ENCODE results near the gene KDM4B.
"Not testable (repeated sequence)": the region's sequence is repeated elsewhere in the genome, so short reads cannot be mapped to it uniquely, and the experiment has no call there.

The KDM4B gene

DNA sequence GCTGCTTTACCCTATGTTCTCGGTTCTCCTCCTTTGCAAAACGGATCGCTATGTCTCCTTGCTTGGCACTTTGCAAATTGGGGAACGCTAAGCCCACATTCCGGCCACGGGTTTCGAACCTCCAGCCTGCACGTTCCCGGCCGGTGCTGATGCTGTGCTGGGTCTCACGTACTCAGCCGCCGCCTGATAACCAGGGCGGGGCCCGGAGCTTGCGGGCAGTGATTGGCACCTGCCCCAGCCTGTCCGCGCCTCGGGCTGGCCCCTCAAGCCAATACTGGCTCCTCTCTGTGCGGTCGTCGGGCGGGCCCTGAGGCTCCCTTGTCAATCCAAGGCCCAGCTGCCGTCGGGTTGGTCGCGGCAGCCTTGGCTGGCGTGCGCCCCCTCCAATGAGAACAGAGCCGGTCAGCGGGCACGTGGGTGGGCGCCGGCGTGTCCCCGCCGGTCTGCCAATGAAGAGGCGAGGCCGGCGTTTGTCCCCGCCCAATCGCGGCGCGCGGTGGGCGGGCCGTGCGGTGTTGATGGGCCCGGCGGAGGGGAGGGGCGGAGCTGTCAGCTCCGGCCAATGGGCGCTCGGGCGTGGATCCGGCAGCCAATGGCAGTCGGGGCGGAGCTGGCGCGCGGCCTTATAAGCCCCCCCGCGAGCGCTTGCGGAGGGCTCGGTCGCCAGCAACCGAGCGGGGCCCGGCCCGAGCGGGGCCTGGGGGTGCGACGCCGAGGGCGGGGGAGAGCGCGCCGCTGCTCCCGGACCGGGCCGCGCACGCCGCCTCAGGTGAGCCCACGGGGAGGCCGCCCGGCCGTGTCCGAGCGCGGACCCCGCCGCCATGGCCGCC, at the start of gene KDM4B:
TSS of gene KDM4B (plus strand) at position 652 of the 830 bp plus-strand sequence. CDS start 63,778 bp downstream, outside the sequence.
- no peak for TF ChIP-seq ZNF274 (IDR thresholded peaks at IDR 0.05; ENCODE audit: low read depth, low read length)
- peak within 1 kb of the TSS; percentile 61 for H3K4me3 ChIP-seq (ENCODE audit: low read length)

DNA sequence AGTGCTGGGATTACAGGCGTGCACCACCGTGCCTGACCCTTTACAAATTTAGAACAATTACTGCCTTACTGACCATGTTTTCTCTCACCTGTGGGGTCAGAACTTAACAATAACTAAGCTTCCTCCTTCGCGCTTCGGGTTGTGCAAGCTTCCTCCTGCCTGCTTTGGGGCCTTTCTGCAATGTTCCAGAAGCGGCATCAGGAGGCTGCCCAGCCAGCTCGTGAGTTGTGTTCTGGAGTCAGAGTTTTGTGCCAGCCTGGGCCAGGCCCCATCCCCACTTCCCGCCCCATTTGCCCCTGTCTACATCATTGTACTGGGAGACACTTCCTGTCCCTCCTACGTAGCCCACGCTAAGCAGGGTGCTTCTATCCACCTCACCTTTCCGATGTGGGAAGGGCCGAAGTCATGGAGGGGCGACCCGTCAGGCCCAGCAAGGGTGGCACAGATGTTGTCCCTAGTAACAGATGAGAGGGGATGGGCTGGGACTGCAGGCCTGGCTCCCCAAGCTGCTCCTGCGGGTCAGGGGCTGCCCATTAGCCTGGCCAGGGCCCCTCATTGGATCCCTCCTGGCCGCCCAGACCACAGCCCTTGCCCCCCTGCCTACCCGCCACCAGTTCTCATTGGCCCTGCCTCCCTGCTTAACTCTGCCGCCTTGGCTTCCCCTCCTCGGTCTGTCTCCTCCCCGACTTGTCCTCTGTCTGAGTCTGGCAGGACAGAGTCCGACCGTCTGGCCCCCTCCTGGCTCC, 46.2 kb upstream of the KDM4B start:
- TF ChIP-seq ZNF274 (IDR thresholded peaks at IDR 0.05; ENCODE audit: low read depth, low read length) = no peak

DNA sequence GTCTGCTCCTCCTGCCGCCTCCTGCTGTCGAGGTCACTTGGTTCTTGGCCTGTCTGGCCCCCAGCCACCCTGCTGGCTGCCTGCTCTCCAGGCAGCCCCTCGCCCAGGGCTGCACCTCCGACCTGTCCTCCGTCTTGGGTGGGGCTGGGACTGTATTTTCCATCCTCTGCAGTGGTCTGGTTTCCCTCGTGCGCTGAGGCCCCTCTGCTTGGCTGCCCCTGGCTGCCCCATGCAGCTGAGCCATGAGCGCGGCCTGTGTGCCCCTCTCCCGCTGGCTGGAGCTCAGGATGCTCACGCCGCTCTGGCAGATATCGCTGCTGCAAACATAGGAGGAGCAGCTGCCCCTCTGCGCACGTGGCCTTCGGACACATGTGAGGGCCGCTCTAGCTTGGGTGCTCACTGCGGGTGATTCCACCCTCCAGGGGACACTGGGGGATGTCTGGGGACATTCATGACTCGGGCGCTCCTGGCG, 45.6 kb upstream of the KDM4B start:
- TF ChIP-seq ZNF274 (IDR thresholded peaks at IDR 0.05; ENCODE audit: low read depth, low read length) = no peak

More for the DNA sequence above, 46.2 kb upstream of the KDM4B start:
- no peak overlapping the region for H3K4me3 ChIP-seq (ENCODE audit: low read length)

DNA sequence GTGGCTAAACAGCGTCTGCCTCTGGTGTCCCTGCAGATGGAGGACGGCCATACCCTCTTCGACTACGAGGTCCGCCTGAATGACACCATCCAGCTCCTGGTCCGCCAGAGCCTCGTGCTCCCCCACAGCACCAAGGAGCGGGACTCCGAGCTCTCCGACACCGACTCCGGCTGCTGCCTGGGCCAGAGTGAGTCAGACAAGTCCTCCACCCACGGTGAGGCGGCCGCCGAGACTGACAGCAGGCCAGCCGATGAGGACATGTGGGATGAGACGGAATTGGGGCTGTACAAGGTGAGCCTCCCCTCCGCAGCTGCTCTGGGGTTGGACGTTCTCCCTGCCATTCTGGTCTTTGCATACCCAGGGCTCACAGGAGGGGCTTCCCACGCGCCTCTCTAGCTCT, 39.7 kb upstream of the KDM4B start:
- TF ChIP-seq ZNF274 (IDR thresholded peaks at IDR 0.05; ENCODE audit: low read depth, low read length) = no peak

More for the DNA sequence above, 45.6 kb upstream of the KDM4B start:
- H3K4me3 ChIP-seq (ENCODE audit: low read length) = no peak overlapping the region

DNA sequence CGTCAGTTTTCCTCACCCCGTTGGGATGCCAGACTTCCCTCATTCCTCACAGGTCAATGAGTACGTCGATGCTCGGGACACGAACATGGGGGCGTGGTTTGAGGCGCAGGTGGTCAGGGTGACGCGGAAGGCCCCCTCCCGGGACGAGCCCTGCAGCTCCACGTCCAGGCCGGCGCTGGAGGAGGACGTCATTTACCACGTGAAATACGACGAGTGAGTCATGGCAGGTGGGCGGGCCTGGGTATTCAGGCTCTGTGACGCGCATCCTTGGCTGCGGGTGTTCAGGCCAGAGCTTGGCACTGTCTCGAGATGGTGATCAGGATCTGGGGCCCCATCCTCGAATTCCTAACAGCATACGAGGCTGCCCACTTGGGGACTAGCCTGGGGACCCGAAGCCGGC, 38.2 kb upstream of the KDM4B start:
- no peak overlapping the region for H3K4me3 ChIP-seq (ENCODE audit: low read length)
- TF ChIP-seq ZNF274 (IDR thresholded peaks at IDR 0.05; ENCODE audit: low read depth, low read length) = no peak

More for the DNA sequence above, 39.7 kb upstream of the KDM4B start:
- no peak overlapping the region for H3K4me3 ChIP-seq (ENCODE audit: low read length)

DNA sequence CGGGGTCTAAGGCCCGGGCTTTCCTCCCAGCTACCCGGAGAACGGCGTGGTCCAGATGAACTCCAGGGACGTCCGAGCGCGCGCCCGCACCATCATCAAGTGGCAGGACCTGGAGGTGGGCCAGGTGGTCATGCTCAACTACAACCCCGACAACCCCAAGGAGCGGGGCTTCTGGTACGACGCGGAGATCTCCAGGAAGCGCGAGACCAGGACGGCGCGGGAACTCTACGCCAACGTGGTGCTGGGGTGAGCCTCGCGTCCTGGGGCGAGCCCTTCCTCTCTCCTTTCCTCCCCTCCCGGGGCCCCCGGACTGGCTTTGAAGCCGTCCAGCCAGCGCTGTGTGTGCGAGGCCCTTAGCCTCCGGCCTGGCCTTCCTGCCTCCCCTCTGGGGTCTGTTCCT, 36.2 kb upstream of the KDM4B start:
- no peak for TF ChIP-seq ZNF274 (IDR thresholded peaks at IDR 0.05; ENCODE audit: low read depth, low read length)
- no peak overlapping the region for H3K4me3 ChIP-seq (ENCODE audit: low read length)

DNA sequence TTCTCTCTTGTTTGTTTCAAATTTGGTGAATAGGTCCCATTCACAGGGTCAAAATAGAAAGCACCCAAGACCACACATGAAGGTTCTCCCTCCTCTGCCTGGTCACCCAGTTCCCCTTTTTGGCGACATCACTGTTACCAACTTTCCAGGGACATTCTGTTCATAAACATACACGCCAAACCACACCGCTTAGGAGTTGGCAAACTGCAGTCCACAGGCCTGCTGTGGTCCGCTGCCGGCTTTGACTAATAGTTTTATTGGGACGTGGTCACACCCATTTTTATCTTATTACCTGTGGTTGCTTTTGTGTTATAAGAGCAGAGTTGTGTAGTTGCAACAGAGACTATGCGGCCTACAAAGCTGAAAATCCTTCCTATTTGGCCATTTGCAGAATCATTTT, 35.4 kb upstream of the KDM4B start:
- H3K4me3 ChIP-seq (ENCODE audit: low read length) = no peak overlapping the region
- no peak for TF ChIP-seq ZNF274 (IDR thresholded peaks at IDR 0.05; ENCODE audit: low read depth, low read length)

DNA sequence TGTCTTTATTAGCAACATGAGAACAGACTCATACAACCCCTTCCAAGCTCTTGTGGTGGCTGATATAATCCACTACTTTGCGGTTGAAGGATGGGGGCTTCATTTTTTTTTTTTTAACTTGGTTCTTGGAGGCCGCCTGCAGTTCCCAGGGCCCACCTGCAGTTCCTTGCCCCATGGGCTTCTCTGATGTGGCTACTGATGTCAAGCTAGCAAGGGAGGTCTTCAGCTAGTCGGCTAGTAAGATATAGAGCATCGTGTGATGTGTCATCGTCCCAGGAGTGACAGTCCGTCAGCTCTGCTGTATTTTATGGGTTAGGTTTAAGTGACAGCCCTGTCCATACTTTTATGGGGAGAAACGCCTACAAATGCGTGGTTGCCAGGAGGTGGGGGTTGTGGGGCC, 33.5 kb upstream of the KDM4B start:
- TF ChIP-seq ZNF274 (IDR thresholded peaks at IDR 0.05; ENCODE audit: low read depth, low read length) = no peak
- H3K4me3 ChIP-seq (ENCODE audit: low read length) = no peak overlapping the region

DNA sequence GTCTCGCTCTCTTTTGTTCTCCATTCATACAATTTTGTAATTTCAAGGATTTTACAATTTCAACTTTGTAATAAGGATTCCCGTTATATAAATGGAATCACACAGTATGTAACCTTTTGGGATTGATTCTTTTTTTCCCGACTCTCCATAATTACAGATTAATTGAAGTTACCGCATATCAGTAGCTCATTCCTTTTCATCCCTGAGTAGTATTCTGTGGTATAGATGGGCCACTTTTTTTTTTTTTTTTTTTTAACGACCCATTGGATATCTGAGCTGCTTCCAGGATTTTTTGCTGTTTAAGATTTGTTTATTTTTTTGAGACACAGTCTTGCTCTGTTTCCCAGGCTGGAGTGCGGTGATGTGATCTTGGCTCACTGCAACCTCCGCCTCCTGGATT, 31.9 kb upstream of the KDM4B start:
- H3K4me3 ChIP-seq (ENCODE audit: low read length) = no peak overlapping the region
- TF ChIP-seq ZNF274 (IDR thresholded peaks at IDR 0.05; ENCODE audit: low read depth, low read length) = no peak

DNA sequence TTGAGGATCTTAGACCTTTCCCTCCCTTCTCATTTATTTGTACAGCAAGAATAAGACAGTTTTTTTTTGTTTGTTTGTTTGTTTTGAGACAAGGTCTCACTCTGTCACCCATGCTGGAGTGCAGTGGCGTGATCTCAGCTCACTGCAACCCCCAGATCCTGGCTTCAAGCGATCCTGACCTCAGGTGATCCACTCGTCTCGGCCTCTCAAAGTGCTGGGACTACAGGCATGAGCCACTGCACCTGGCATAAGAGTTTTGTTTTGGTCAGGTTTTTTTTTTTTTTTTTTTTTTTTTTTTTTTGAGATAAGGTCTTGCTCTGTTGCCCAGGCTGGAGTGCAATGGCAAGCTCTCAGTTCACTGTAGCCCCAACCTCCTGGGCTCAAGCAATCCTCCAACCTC, 30.5 kb upstream of the KDM4B start:
- H3K4me3 ChIP-seq (ENCODE audit: low read length) = not testable (repeated sequence)

DNA sequence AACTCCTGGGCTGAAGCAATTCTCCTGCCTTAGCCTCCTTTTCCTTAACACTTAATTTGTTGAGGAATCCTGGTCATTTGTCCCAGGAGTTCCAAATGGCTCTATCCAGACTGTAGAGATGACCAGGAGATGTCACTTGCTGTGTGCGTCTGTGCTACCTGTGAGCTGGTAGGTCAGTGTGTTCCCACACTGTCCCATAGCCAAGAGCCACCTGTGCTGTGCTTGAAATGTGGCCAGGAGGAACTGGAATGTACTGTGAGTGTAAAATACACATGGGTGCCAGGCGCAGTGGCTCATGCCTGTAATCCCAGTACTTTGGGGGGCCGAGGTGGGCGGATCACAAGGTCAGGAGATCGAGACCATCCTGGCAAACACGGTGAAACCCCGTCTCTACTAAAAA, 29.4 kb upstream of the KDM4B start:
- no peak for TF ChIP-seq ZNF274 (IDR thresholded peaks at IDR 0.05; ENCODE audit: low read depth, low read length)
- H3K4me3 ChIP-seq (ENCODE audit: low read length) = no peak overlapping the region

DNA sequence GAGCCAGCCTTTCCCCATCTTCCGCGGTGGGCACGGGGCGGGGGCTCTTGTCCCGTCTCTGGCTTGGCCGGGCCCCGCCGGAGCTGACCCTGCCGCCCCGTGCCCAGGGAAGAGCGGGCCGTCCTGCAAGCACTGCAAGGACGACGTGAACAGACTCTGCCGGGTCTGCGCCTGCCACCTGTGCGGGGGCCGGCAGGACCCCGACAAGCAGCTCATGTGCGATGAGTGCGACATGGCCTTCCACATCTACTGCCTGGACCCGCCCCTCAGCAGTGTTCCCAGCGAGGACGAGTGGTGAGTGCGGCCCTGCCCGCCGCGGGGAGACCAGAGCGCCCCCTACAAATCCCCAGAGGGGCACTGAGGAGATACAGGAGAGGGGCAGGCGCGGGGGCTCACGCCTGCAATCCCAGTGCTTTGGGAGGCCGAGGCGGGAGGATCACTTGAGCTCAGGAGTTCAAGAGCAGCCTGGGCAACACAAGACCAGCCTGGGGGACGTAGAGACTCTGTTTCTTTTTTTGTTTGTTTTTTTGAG, 27.2 kb upstream of the KDM4B start:
- not testable (repeated sequence) for H3K4me3 ChIP-seq (ENCODE audit: low read length)

DNA sequence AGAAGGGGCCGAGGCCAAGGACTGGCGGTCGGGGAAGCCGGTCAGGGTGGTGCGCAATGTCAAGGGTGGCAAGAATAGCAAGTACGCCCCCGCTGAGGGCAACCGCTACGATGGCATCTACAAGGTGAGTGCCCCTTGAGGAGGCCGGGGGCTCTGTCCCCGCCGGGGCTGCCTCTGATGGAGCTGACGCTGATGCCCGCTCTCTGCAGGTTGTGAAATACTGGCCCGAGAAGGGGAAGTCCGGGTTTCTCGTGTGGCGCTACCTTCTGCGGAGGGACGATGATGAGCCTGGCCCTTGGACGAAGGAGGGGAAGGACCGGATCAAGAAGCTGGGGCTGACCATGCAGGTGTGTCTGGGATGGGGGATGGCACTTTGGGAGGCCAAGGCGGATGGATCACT, 18.3 kb upstream of the KDM4B start:
- H3K4me3 ChIP-seq (ENCODE audit: low read length) = not testable (repeated sequence)

DNA sequence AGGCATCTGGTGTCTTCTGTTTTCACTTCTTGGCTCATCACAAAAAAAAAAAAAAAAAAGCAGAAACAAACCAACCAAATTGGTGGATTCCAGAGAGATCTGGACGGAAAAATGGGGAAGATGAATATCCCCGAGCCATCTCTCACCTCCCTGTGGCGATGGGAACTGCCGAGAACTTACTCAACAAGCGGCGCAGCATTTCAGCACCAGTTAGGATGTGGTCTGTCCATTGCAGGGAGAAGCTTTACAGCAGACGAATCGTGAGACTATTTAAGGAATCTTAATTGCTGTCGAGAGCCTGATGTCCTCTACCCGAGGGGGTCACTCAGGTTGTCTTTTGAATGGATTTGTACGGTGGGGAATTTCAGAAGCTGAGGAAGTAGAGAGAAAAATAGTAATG, 17.3 kb upstream of the KDM4B start:
- H3K4me3 ChIP-seq (ENCODE audit: low read length) = no peak overlapping the region
- no peak for TF ChIP-seq ZNF274 (IDR thresholded peaks at IDR 0.05; ENCODE audit: low read depth, low read length)

DNA sequence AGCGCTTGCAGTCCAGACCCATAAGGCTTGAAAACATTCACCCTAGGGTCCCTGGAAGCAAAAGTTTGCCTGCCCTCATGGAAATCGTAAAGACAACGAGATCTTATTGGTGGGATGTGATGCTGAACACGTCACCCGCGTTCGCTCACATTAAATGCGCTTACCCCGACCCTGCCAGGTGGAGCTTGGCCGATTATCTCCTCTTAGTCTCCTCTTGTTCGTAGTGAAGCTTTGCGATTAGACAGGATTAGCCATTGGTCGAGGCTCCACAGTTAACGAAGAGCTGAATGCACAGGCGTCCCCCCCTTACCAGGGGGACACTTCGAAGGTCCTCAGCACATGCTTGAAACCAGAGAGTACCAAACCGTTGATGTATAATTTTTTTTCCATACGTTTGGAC, 16.0 kb upstream of the KDM4B start:
- TF ChIP-seq ZNF274 (IDR thresholded peaks at IDR 0.05; ENCODE audit: low read depth, low read length) = no peak
- no peak overlapping the region for H3K4me3 ChIP-seq (ENCODE audit: low read length)

DNA sequence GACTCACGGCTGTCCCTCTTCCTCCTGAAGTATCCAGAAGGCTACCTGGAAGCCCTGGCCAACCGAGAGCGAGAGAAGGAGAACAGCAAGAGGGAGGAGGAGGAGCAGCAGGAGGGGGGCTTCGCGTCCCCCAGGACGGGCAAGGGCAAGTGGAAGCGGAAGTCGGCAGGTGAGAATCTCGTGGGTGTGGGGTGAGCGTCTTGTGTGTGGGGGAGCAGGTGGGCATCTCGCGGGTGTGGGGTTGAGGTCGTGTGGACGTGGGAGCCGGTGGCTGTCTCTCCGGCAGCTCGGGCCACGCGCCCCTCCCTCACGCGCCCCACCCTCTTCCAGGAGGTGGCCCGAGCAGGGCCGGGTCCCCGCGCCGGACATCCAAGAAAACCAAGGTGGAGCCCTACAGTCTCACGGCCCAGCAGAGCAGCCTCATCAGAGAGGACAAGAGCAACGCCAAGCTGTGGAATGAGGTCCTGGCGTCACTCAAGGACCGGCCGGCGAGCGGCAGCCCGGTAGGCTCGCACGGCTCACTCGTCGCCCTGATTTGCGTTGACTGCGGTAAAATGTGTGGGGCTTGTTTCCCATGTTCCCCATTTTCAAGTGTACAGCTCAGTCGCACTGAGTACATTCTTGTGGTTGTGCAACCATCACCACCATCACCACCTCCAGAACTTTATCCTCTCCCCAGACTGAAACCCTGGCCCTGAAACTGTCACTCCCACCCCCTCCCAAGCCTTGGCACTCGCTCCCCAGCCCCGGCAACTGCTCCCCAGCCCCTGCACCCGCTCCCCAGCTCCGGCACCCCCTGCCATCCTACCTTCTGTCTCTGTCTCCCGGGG, 14.4 kb upstream of the KDM4B start:
- H3K4me3 ChIP-seq (ENCODE audit: low read length) = not testable (repeated sequence)
